ENCODE results near the gene MORC2.

The MORC2 gene

GRCh38 chr22:30880847-30881246, 87.7 kb downstream of the MORC2 start:
- Histone ChIP-seq H3F3A (ENCODE audit: insufficient read depth, low read length) (no peaks in the 10 kb centered on the region), H3K27me3 (replicated peaks; ENCODE audit: insufficient read depth, low read length) (no peaks in the 10 kb centered on the region), H3K36me3 (replicated peaks; ENCODE audit: insufficient read depth, low read length) (no peaks in the 10 kb centered on the region), H3K4me2 (ENCODE audit: low read depth, low read length) (no peak overlapping the region), H3K9ac (ENCODE audit: low read length) (no peak overlapping the region), H3K27ac (ENCODE audit: low read length) (no peak overlapping the region), H3K9me2 (replicated peaks; ENCODE audit: insufficient read depth, low read length) (no peaks in the 10 kb centered on the region), H3K4me3 (ENCODE audit: low read length) (no peak overlapping the region), H3K4me1 (ENCODE audit: low read length) (no peaks in the 10 kb centered on the region), H4K20me1 (ENCODE audit: insufficient read depth, low read length) (no peaks in the 10 kb centered on the region), H2AFZ (ENCODE audit: low read length) (no peak overlapping the region), H3K9me3 (replicated peaks; ENCODE audit: insufficient read depth, low read length) (no peaks in the 10 kb centered on the region), H3K79me2 (ENCODE audit: low read length) (no peaks in the 10 kb centered on the region)
- TF ChIP-seq EZH2 (optimal IDR thresholded peaks at IDR 0.05; ENCODE audit: low read depth, low read length) (no peak), EZH2phosphoT487 (IDR thresholded peaks at IDR 0.05; ENCODE audit: low read length) (no peak)
- TF ChIP-seq, protein P1, sequence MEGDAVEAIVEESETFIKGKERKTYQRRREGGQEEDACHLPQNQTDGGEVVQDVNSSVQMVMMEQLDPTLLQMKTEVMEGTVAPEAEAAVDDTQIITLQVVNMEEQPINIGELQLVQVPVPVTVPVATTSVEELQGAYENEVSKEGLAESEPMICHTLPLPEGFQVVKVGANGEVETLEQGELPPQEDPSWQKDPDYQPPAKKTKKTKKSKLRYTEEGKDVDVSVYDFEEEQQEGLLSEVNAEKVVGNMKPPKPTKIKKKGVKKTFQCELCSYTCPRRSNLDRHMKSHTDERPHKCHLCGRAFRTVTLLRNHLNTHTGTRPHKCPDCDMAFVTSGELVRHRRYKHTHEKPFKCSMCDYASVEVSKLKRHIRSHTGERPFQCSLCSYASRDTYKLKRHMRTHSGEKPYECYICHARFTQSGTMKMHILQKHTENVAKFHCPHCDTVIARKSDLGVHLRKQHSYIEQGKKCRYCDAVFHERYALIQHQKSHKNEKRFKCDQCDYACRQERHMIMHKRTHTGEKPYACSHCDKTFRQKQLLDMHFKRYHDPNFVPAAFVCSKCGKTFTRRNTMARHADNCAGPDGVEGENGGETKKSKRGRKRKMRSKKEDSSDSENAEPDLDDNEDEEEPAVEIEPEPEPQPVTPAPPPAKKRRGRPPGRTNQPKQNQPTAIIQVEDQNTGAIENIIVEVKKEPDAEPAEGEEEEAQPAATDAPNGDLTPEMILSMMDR (IDR thresholded peaks at IDR 0.05; ENCODE audit: low read length), result no peak
- no peak for DNase-seq

DNA sequence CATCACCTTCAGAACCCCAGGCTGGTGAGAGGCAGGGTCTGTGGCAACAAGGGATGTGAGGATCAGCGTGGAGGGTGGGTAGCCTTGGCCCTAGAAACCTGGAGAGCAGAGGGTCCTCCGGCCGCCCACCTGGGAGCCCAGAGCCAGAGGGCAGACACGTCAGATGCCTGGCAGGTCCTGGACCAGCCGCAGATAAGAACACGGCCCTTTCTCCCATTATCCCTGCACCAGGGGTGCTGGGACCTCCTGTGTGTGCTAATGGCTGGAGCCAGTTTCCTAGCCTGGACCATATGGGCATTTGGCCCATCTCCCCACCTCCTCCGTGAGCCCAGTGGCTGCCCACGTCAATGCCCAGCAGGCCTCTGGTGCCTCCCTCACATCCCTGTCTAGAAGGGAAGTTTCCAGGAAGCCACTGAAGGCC, 88.4 kb downstream of the MORC2 start:
- no peaks in the 10 kb centered on the region for H3K79me2 ChIP-seq (ENCODE audit: low read length)
- H3K9me3 ChIP-seq (replicated peaks; ENCODE audit: insufficient read depth, low read length), result no peaks in the 10 kb centered on the region

DNA sequence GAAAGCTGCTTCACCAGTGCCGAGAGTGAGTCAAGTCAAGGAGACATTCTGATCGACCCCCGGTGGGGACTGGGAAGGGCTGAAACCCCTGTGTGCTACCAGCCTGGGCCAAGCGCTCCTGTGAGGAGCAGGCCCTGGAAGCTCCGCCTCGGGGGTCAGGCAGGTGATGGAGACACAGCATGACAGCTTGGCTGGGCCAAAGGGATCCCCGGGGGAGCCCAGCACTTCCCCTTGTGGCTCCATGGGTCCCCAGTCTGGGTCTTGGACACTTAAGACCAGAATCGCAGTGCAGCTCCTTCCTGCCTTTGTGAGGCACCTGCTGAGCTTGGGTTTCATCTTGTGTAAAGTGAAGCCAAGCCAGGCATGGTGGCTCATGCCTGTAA, 89.2 kb downstream of the MORC2 start:
- Histone ChIP-seq H3K9ac (ENCODE audit: low read length) (no peak overlapping the region), H3K27me3 (replicated peaks; ENCODE audit: insufficient read depth, low read length) (no peaks in the 10 kb centered on the region), H3K4me2 (ENCODE audit: low read depth, low read length) (no peak overlapping the region), H3F3A (ENCODE audit: insufficient read depth, low read length) (no peaks in the 10 kb centered on the region), H3K4me3 (ENCODE audit: low read length) (no peak overlapping the region), H3K9me3 (replicated peaks; ENCODE audit: insufficient read depth, low read length) (no peaks in the 10 kb centered on the region), H4K20me1 (ENCODE audit: insufficient read depth, low read length) (no peaks in the 10 kb centered on the region), H3K36me3 (replicated peaks; ENCODE audit: insufficient read depth, low read length) (no peaks in the 10 kb centered on the region), H3K27ac (ENCODE audit: low read length) (no peak overlapping the region), H3K4me1 (ENCODE audit: low read length) (no peaks in the 10 kb centered on the region), H2AFZ (ENCODE audit: low read length) (no peak overlapping the region), H3K79me2 (ENCODE audit: low read length) (no peaks in the 10 kb centered on the region), H3K9me2 (replicated peaks; ENCODE audit: insufficient read depth, low read length) (no peaks in the 10 kb centered on the region)
- TF ChIP-seq EZH2phosphoT487 (IDR thresholded peaks at IDR 0.05; ENCODE audit: low read length), result no peak
- no peak for TF ChIP-seq EZH2 (optimal IDR thresholded peaks at IDR 0.05; ENCODE audit: low read depth, low read length)
- TF ChIP-seq, protein P1 (IDR thresholded peaks at IDR 0.05; ENCODE audit: low read length), result no peak
- no peak for DNase-seq

More for the DNA sequence above, 88.4 kb downstream of the MORC2 start:
- Histone ChIP-seq H3K4me3 (ENCODE audit: low read length) (no peak overlapping the region), H3F3A (ENCODE audit: insufficient read depth, low read length) (no peaks in the 10 kb centered on the region), H3K9me2 (replicated peaks; ENCODE audit: insufficient read depth, low read length) (no peaks in the 10 kb centered on the region), H3K9ac (ENCODE audit: low read length) (no peak overlapping the region), H3K4me1 (ENCODE audit: low read length) (no peaks in the 10 kb centered on the region), H3K27me3 (replicated peaks; ENCODE audit: insufficient read depth, low read length) (no peaks in the 10 kb centered on the region), H2AFZ (ENCODE audit: low read length) (no peak overlapping the region), H3K27ac (ENCODE audit: low read length) (no peak overlapping the region), H3K4me2 (ENCODE audit: low read depth, low read length) (no peak overlapping the region), H3K36me3 (replicated peaks; ENCODE audit: insufficient read depth, low read length) (no peaks in the 10 kb centered on the region), H4K20me1 (ENCODE audit: insufficient read depth, low read length) (no peaks in the 10 kb centered on the region)
- DNase-seq, result no peak
- no peak for TF ChIP-seq EZH2 (optimal IDR thresholded peaks at IDR 0.05; ENCODE audit: low read depth, low read length)
- TF ChIP-seq, protein P1 (IDR thresholded peaks at IDR 0.05; ENCODE audit: low read length), result no peak
- no peak for TF ChIP-seq EZH2phosphoT487 (IDR thresholded peaks at IDR 0.05; ENCODE audit: low read length)

Measured in MM.1S (cell line).